ENCODE data around the gene SCNN1A. TPM values are rescaled to one million over a fixed set of nuclear protein-coding genes. Genes with fewer than 3 reads are reported as not detected.
A peak's percentile ranks its signal among the peaks of the same experiment; 100 is the strongest.

The SCNN1A gene
- total and polyA plus RNA-seq, 8 donors, result 16.6 to 486 (median 166) TPM

GRCh38 chr12:6396031-6396430 is 20.7 kb upstream of the SCNN1A start:
- no peak overlapping the region for H3K4me3 ChIP-seq
- TF ChIP-seq POLR2AphosphoS5 (IDR thresholded peaks at IDR 0.05) (no peak), CTCF (IDR thresholded peaks at IDR 0.05) (no peak), EP300 (IDR thresholded peaks at IDR 0.05) (no peak), POLR2A (IDR thresholded peaks at IDR 0.05) (no peak)
- H3K4me1 ChIP-seq, result peaks cover 12 to 23% (median 19%) of the 10 kb centered on the region in 4 donors
- no peak overlapping the region for H3K27ac ChIP-seq
- WGBS, 5 donors, result 71 to 89% (median 80%) methylated on average over 2 of the region's 2 CpGs
- intact Hi-C loops (cut with DNase I; ENCODE audit: low total_unique reads), result no loop called here
- no peaks in the 10 kb centered on the region for H3K9me3 ChIP-seq
- no peaks in the 10 kb centered on the region for H3K27me3 ChIP-seq
- no peak for DNase-seq
- peaks cover 7 to 17% (median 9%) of the 10 kb centered on the region in 4 donors for H3K36me3 ChIP-seq

- Histone ChIP-seq H3K4me1 (peaks cover 15 to 35% (median 27%) of the 10 kb centered on the region in 4 donors), H3K4me3 (no peak overlapping the region), H3K9me3 (no peaks in the 10 kb centered on the region), H3K27me3 (no peaks in the 10 kb centered on the region), H3K36me3 (peaks cover 22 to 32% (median 24%) of the 10 kb centered on the region in 4 donors), H3K27ac (peak overlapping the region in 3 of 5 donors; percentile 10 to 79 (median 79))
- WGBS, 5 donors, result 81 to 84% (median 82%) methylated on average over 8 of the region's 8 CpGs
- DNase-seq, result no peak
- intact Hi-C loops (cut with DNase I; ENCODE audit: low total_unique reads), result no loop called here
- no peak for TF ChIP-seq POLR2A (IDR thresholded peaks at IDR 0.05)
- TF ChIP-seq CTCF (IDR thresholded peaks at IDR 0.05), result no peak
These were observed 19.0 kb upstream of the SCNN1A start for GRCh38 chr12:6394398-6394797.

- H3K27me3 ChIP-seq, result no peaks in the 10 kb centered on the region
- no peak overlapping the region for H3K4me3 ChIP-seq
- 82 to 92% (median 89%) methylated on average over 7 of the region's 7 CpGs for WGBS, 5 donors
- H3K9me3 ChIP-seq, result no peaks in the 10 kb centered on the region
- peaks cover 34 to 45% (median 37%) of the 10 kb centered on the region in 4 donors for H3K36me3 ChIP-seq
- peak overlapping the region in 4 of 5 donors; percentile 59 to 79 (median 77) for H3K27ac ChIP-seq
- no peak for DNase-seq
- H3K4me1 ChIP-seq, result peaks cover 15 to 43% (median 30%) of the 10 kb centered on the region in 4 donors
- intact Hi-C loops (cut with DNase I; ENCODE audit: low total_unique reads), result no loop called here
- TF ChIP-seq POLR2A (IDR thresholded peaks at IDR 0.05), result no peak
- no peak for TF ChIP-seq EP300 (IDR thresholded peaks at IDR 0.05)
- no peak for TF ChIP-seq POLR2AphosphoS5 (IDR thresholded peaks at IDR 0.05)
- TF ChIP-seq CTCF (IDR thresholded peaks at IDR 0.05), result no peak
These were observed 17.7 kb upstream of the SCNN1A start for GRCh38 chr12:6393109-6393508.

- peak; percentile 14 for TF ChIP-seq EP300 (IDR thresholded peaks at IDR 0.05)
- peak in 2 of 3 donors; percentile 11 to 75 for TF ChIP-seq POLR2AphosphoS5 (IDR thresholded peaks at IDR 0.05)
- no peak for TF ChIP-seq CTCF (IDR thresholded peaks at IDR 0.05)
- no peak for TF ChIP-seq POLR2A (IDR thresholded peaks at IDR 0.05)
- Histone ChIP-seq H3K9me3 (no peaks in the 10 kb centered on the region), H3K36me3 (peaks cover 40 to 51% (median 42%) of the 10 kb centered on the region in 4 donors), H3K27me3 (no peaks in the 10 kb centered on the region), H3K4me3 (no peak overlapping the region), H3K4me1 (peaks cover 18 to 49% (median 33%) of the 10 kb centered on the region in 4 donors), H3K27ac (peak overlapping the region; percentile 59 to 80 (median 79))
- intact Hi-C loops (cut with DNase I; ENCODE audit: low total_unique reads), result no loop called here
- WGBS, 5 donors, result 11 to 21% (median 21%) methylated on average over 6 of the region's 6 CpGs
- peak; percentile 68 to 80 for DNase-seq
These were observed 17.1 kb upstream of the SCNN1A start for GRCh38 chr12:6392504-6392903.
